ENCODE measurements around the gene ANKS3. TPM values are rescaled to one million over a fixed set of nuclear protein-coding genes. Genes with fewer than 3 reads are reported as not detected.
"Not testable (repeated sequence)": the region's sequence is repeated elsewhere in the genome, so short reads cannot be mapped to it uniquely, and the experiment has no call there.

The ANKS3 gene
- total RNA-seq, 1 donor from 2014 or later, result 20.6 TPM

GRCh38 chr16:4749700-4750257, 15.7 kb upstream of the ANKS3 start:
- peaks cover 22% of the 10 kb centered on the region for H3K36me3 Mint-ChIP-seq (ENCODE audit: low read depth)
- DNase-seq (ENCODE audit: low spot score), result no peak
- H3K9me3 Mint-ChIP-seq, result no peaks in the 10 kb centered on the region
- no peaks in the 10 kb centered on the region for H3K27me3 Mint-ChIP-seq (ENCODE audit: low read depth)
- H3K4me3 Mint-ChIP-seq (ENCODE audit: low read depth), result no peak overlapping the region
- peaks cover 5% of the 10 kb centered on the region for H3K4me1 Mint-ChIP-seq (ENCODE audit: low read depth)
- intact Hi-C loops (cut with micrococcal nuclease), result no loop called here
- no peak overlapping the region for H3K27ac Mint-ChIP-seq

DNA sequence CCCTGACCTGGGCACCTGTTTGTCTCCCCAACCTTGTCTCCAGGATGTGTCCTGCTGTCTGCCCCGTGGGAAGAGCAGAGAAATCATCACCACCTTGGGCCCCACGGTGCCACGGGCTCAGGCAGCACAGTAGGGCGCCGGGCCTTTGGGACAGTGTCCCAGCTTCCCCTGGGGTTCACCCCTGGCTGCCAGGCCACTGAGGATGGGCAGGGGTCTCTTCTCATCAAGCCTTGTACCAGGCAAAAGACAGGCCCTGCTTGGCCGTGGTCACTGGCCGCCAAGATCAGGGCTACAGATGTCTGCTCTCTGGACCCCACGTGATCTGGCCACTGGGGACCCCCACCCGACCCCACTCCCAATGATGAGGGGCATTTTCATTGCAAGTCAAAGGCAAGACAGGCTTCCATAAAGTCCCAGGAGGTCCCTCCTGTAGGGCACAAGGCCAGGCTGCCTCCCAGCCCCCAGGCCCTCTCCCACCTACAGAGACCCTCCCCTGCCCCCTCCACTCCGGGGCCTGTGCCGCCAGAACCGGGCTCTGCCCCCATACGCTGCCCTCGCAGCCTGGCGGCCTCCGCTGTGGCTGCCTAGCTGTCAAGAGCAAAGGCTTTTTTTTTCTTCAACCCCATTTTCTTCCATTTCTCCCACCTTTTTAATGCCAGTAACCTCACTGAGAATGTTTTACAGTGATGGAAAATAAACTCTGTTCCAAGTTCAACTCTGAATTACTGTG, 14.8 kb upstream of the ANKS3 start:
- Mint-ChIP-seq H3K27me3 (ENCODE audit: low read depth) (no peaks in the 10 kb centered on the region), H3K27ac (no peak overlapping the region), H3K36me3 (ENCODE audit: low read depth) (peaks cover 18% of the 10 kb centered on the region), H3K9me3 (no peaks in the 10 kb centered on the region), H3K4me3 (ENCODE audit: low read depth) (no peak overlapping the region), H3K4me1 (ENCODE audit: low read depth) (peaks cover 5% of the 10 kb centered on the region)
- DNase-seq (ENCODE audit: low spot score), result no peak
- intact Hi-C loops (cut with micrococcal nuclease), result no loop called here

- Mint-ChIP-seq H3K36me3 (ENCODE audit: low read depth) (peaks cover 12% of the 10 kb centered on the region), H3K27me3 (ENCODE audit: low read depth) (no peaks in the 10 kb centered on the region), H3K4me3 (ENCODE audit: low read depth) (no peak overlapping the region), H3K9me3 (no peaks in the 10 kb centered on the region), H3K4me1 (ENCODE audit: low read depth) (peaks cover 11% of the 10 kb centered on the region), H3K27ac (no peak overlapping the region)
- intact Hi-C loops (cut with micrococcal nuclease), result no loop called here
- no peak for DNase-seq (ENCODE audit: low spot score)
Observed at GRCh38 chr16:4747906-4748681, 14.0 kb upstream of the ANKS3 start.

- no peak for DNase-seq (ENCODE audit: low spot score)
- Mint-ChIP-seq H3K36me3 (ENCODE audit: low read depth) (peaks cover 11% of the 10 kb centered on the region), H3K4me1 (ENCODE audit: low read depth) (peaks cover 11% of the 10 kb centered on the region), H3K27me3 (ENCODE audit: low read depth) (no peaks in the 10 kb centered on the region), H3K4me3 (ENCODE audit: low read depth) (no peak overlapping the region), H3K9me3 (no peaks in the 10 kb centered on the region), H3K27ac (no peak overlapping the region)
- intact Hi-C loops (cut with micrococcal nuclease), result no loop called here
Observed at GRCh38 chr16:4746991-4747574, 13.0 kb upstream of the ANKS3 start.

- intact Hi-C loops (cut with micrococcal nuclease), result no loop called here
- no peak overlapping the region for H3K27ac Mint-ChIP-seq
- H3K36me3 Mint-ChIP-seq (ENCODE audit: low read depth), result peaks cover 6% of the 10 kb centered on the region
- H3K4me3 Mint-ChIP-seq (ENCODE audit: low read depth), result no peak overlapping the region
- H3K4me1 Mint-ChIP-seq (ENCODE audit: low read depth), result peaks cover 11% of the 10 kb centered on the region
- H3K9me3 Mint-ChIP-seq, result no peaks in the 10 kb centered on the region
- no peaks in the 10 kb centered on the region for H3K27me3 Mint-ChIP-seq (ENCODE audit: low read depth)
- DNase-seq (ENCODE audit: low spot score), result no peak
Observed at GRCh38 chr16:4746215-4746614, 12.1 kb upstream of the ANKS3 start.

GRCh38 chr16:4745274-4745569, 11.2 kb upstream of the ANKS3 start:
- Mint-ChIP-seq H3K27ac (no peak overlapping the region), H3K9me3 (no peaks in the 10 kb centered on the region), H3K4me3 (ENCODE audit: low read depth) (no peak overlapping the region), H3K36me3 (ENCODE audit: low read depth) (no peaks in the 10 kb centered on the region), H3K4me1 (ENCODE audit: low read depth) (peaks cover 11% of the 10 kb centered on the region), H3K27me3 (ENCODE audit: low read depth) (no peaks in the 10 kb centered on the region)
- intact Hi-C loops (cut with micrococcal nuclease), result no loop called here
- DNase-seq (ENCODE audit: low spot score), result no peak

- DNase-seq (ENCODE audit: low spot score), result no peak
- H3K4me3 Mint-ChIP-seq (ENCODE audit: low read depth), result no peak overlapping the region
- no peaks in the 10 kb centered on the region for H3K27me3 Mint-ChIP-seq (ENCODE audit: low read depth)
- H3K9me3 Mint-ChIP-seq, result no peaks in the 10 kb centered on the region
- H3K27ac Mint-ChIP-seq, result no peak overlapping the region
- intact Hi-C loops (cut with micrococcal nuclease), result no loop called here
- H3K4me1 Mint-ChIP-seq (ENCODE audit: low read depth), result peaks cover 11% of the 10 kb centered on the region
- H3K36me3 Mint-ChIP-seq (ENCODE audit: low read depth), result no peaks in the 10 kb centered on the region
Observed at GRCh38 chr16:4744555-4745273, 10.6 kb upstream of the ANKS3 start.

DNA sequence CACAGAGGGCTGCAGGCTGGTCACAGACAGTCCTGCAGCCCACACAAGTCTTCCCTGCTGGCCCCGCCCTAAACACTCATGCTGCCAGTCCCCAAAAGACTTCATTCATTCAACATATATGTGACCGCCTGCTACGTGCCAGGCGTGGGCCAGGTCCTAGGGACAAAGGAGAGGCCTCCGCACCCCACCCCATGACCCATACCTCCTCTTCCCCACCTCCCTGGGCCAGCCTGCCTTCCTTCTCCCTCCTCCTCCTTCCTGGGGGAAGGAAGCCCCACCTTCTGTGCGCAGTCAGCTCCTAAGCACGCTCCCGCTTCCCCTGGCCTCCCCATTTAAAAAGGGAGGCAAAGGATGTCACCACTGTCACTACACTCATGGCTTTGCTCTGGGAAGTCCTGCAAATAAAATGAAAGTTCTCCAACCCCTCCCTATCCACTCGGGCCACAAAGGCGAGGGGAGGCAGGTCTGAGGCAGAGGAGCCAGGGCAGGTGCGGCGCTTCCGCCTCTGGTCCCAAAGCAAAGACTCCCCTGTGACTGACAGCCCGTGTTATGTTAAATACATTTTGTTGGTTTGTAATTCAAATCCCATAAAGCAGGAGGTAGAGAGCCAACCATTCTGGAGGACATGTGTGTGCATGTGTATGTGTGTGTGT, 9.3 kb upstream of the ANKS3 start:
- DNase-seq (ENCODE audit: low spot score), result no peak
- no peak overlapping the region for H3K27ac Mint-ChIP-seq
- H3K36me3 Mint-ChIP-seq (ENCODE audit: low read depth), result no peaks in the 10 kb centered on the region
- H3K4me3 Mint-ChIP-seq (ENCODE audit: low read depth), result no peak overlapping the region
- peaks cover 11% of the 10 kb centered on the region for H3K4me1 Mint-ChIP-seq (ENCODE audit: low read depth)
- H3K27me3 Mint-ChIP-seq (ENCODE audit: low read depth), result no peaks in the 10 kb centered on the region
- intact Hi-C loops (cut with micrococcal nuclease), result no loop called here
- H3K9me3 Mint-ChIP-seq, result no peaks in the 10 kb centered on the region

DNA sequence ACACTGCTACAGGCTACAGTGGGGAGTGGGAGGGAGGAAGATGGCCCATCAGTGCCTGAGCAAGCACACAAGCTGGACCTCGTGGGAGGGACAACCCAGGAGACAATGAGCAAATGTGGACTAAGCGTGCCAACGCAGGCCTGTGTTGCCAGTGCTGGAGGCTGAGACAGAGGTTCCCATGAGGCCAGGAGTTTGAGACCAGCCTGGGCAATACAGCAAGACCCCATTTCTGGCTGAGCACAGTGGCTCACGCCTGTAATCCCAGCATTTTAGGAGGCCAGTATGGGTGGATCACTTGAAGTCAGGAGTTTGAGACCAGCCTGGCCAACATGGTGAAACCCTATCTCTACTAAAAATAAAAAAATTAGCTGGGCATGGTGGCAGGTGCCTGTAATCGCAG, 4.3 kb upstream of the ANKS3 start:
- intact Hi-C loops (cut with micrococcal nuclease), result loop anchor here (10.0 kb wide), 1 partner anchor 216 kb away; the partner anchor contains the start of gene SEC14L5

DNA sequence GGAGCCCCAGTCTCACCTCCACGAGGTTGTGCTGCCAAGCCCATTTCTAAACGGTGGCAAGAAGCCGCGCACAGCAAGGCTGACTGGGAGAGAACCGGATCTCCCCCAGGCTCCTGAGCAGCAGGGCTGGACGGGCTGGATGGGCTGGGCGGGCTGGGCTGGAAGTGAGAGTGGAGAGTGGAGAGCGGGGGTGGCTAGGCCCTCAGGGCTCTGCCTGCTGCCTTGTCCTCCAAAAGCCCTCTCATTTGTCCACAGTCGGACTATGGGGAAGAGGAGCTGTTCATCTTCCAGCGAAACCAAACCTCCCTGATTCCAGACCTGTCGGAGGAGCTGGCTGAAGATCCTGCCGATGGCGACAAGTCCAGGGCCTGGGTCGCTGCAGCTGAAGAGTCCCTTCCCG, 3.5 kb upstream of the ANKS3 start:
- intact Hi-C loops (cut with micrococcal nuclease), result loop anchor here (10.0 kb wide), 1 partner anchor 217 kb away; the partner anchor contains the start of gene SEC14L5
- Mint-ChIP-seq H3K9me3 (no peaks in the 10 kb centered on the region), H3K36me3 (ENCODE audit: low read depth) (no peaks in the 10 kb centered on the region), H3K27me3 (ENCODE audit: low read depth) (no peaks in the 10 kb centered on the region), H3K27ac (no peak overlapping the region), H3K4me3 (ENCODE audit: low read depth) (no peak overlapping the region), H3K4me1 (ENCODE audit: low read depth) (peaks cover 12% of the 10 kb centered on the region)
- no peak for DNase-seq (ENCODE audit: low spot score)

More for the DNA sequence above, 4.3 kb upstream of the ANKS3 start:
- H3K27ac Mint-ChIP-seq; H3K27me3 Mint-ChIP-seq (ENCODE audit: low read depth); H3K36me3 Mint-ChIP-seq (ENCODE audit: low read depth); H3K9me3 Mint-ChIP-seq; DNase-seq (ENCODE audit: low spot score); H3K4me3 Mint-ChIP-seq (ENCODE audit: low read depth): not testable (repeated sequence)
- peaks cover 10% of the 10 kb centered on the region for H3K4me1 Mint-ChIP-seq (ENCODE audit: low read depth)

DNA sequence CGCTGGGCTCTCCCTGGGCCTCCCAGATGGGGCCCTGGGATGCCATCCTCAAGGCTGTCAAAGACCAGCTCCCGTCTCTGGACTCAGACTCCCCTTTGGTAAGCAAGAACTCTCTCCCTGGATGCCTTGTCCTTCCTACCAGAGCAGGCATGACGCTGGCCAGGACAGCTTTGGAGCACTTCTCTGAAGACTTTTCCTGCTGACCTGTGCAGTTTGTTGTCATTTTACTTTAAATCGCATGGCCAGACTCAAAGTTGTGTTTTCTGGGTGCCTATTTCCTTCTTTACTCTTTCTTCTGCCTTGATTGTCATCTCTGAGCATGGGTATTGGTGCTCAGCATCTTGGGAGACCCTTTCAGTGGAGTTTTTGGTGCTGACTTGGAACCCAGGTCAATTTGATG, 2.5 kb upstream of the ANKS3 start:
- H3K36me3 Mint-ChIP-seq (ENCODE audit: low read depth), result no peaks in the 10 kb centered on the region
- intact Hi-C loops (cut with micrococcal nuclease), result loop anchor here (10.0 kb wide), 1 partner anchor 218 kb away; the partner anchor contains the start of gene SEC14L5
- H3K4me1 Mint-ChIP-seq (ENCODE audit: low read depth), result peaks cover 12% of the 10 kb centered on the region
- no peaks in the 10 kb centered on the region for H3K27me3 Mint-ChIP-seq (ENCODE audit: low read depth)
- no peak overlapping the region for H3K27ac Mint-ChIP-seq
- DNase-seq (ENCODE audit: low spot score), result no peak
- no peaks in the 10 kb centered on the region for H3K9me3 Mint-ChIP-seq
- no peak overlapping the region for H3K4me3 Mint-ChIP-seq (ENCODE audit: low read depth)

Measured in activated T-helper 2 cell treated with anti-CD3 and anti-CD28 coated beads, Interferon-gamma antibody, Interleukin-2, Interleukin-4, amounts not matched to agents 10 μg/mL and 5 μg/mL and 100 μg/mL, durations not matched to agents 14 hours and 24 hours and 36 hours (primary cell).